SK-N-SH (cell line): ENCODE data around the gene STEAP1. TPM values are rescaled to one million over a fixed set of nuclear protein-coding genes. Genes with fewer than 3 reads are reported as not detected.
"Not testable (repeated sequence)": the region's sequence is repeated elsewhere in the genome, so short reads cannot be mapped to it uniquely, and the experiment has no call there.

Source experiments
- CTCF ChIA-PET: fragments of 300-600, 350-600 bp; formaldehyde crosslinking; extraction: SDS; loops from one replicate; lab custom pipeline; 2021; lab: Yijun Ruan, JAX
- POLR2A ChIA-PET: fragments of 350-600 bp; sonication (Branson Sonifier 250); formaldehyde crosslinking; extraction: SDS; loops from one replicate; lab custom pipeline; 2020; ENCODE audit warnings: antibody characterized with exemption, inconsistent platforms; lab: Yijun Ruan, JAX
- DNase-seq: peaks from one replicate; pipeline ENCODE4 v3.0.0; 2012
- H2AFZ ChIP-seq: fragments of 200-600 bp; sonication (generic); 2 replicates; pipeline ENCODE4 v1.8.1; 2016; ENCODE audit warnings: antibody characterized with exemption, mild to moderate bottlenecking, low read depth
- H3F3A ChIP-seq: fragments of 200-600 bp; sonication (generic); replicated peaks from 2 replicates; pipeline ENCODE3; 2016; ENCODE audit warnings: antibody characterized with exemption, mild to moderate bottlenecking; ENCODE audit not compliant: insufficient read depth
- H3K27ac ChIP-seq, 2 experiments: fragments of 200-500 bp in 1 of 2; fragments of 200-600 bp in 1 of 2; sonication (Bioruptor generic) in 1 of 2; sonication (generic), shearing (Covaris generic) in 1 of 2; 2 replicates each; pipeline versions ENCODE4 v1.5.1 to v1.6.1; 2014 to 2016; ENCODE audit warnings: low read depth in 2 of 2, inconsistent platforms in 1 of 2, low read length in 1 of 2, mild to moderate bottlenecking in 1 of 2, mixed read lengths in 1 of 2
- H3K27me3 ChIP-seq: fragments of 200-600 bp; sonication (generic), shearing (Covaris generic); 2 replicates; pipeline ENCODE4 v1.6.1; 2016; ENCODE audit warnings: mixed run types; ENCODE audit not compliant: insufficient read depth
- H3K36me3 ChIP-seq, 2 experiments: fragments of 200-500 bp in 1 of 2; fragments of 200-600 bp in 1 of 2; sonication (Bioruptor generic) in 1 of 2; sonication (generic) in 1 of 2; replicated peaks in 1 of 2; 2 replicates each; pipeline versions ENCODE3 to v1.5.1; 2014 to 2016; ENCODE audit warnings: low read length in 1 of 2, mild to moderate bottlenecking in 1 of 2; ENCODE audit not compliant: insufficient read depth in 2 of 2, control insufficient read depth in 1 of 2
- H3K4me1 ChIP-seq, 2 experiments: fragments of 200-500 bp in 1 of 2; fragments of 200-600 bp in 1 of 2; sonication (Bioruptor generic) in 1 of 2; sonication (generic), shearing (Covaris generic) in 1 of 2; 2 replicates each; pipeline versions ENCODE4 v1.5.1 to v1.6.1; 2014 to 2016; ENCODE audit warnings: low read depth in 1 of 2, low read length in 1 of 2, mixed run types in 1 of 2; ENCODE audit not compliant: insufficient read depth in 2 of 2, control insufficient read depth in 1 of 2
- H3K4me2 ChIP-seq: fragments of 200-600 bp; sonication (generic), shearing (Covaris generic); 2 replicates; pipeline ENCODE4 v1.6.1; 2017; ENCODE audit warnings: mixed run types
- H3K4me3 ChIP-seq, 2 experiments: fragments of 200-500 bp in 1 of 2; fragments of 200-600 bp in 1 of 2; sonication (Bioruptor generic) in 1 of 2; sonication (generic), shearing (Covaris generic) in 1 of 2; 2 replicates each; pipeline versions ENCODE4 v1.5.1 to v1.8.1; 2014 to 2016; ENCODE audit warnings: low read depth in 2 of 2, inconsistent platforms in 1 of 2, low read length in 1 of 2, mild to moderate bottlenecking in 1 of 2, mixed read lengths in 1 of 2, moderate library complexity in 1 of 2
- H3K79me2 ChIP-seq: fragments of 200-600 bp; sonication (generic); 2 replicates; pipeline ENCODE4 v1.8.1; 2017; ENCODE audit warnings: mild to moderate bottlenecking; ENCODE audit not compliant: insufficient read depth
- H3K9ac ChIP-seq: fragments of 200-600 bp; sonication (generic); 2 replicates; pipeline ENCODE4 v1.6.1; 2017; ENCODE audit warnings: mixed run types
- H3K9me2 ChIP-seq: fragments of 200-600 bp; sonication (generic); 2 replicates; pipeline ENCODE4 v1.6.1; 2017; ENCODE audit warnings: mixed run types
- H3K9me3 ChIP-seq: fragments of 200-600 bp; sonication (generic); 2 replicates; pipeline ENCODE4 v1.6.1; 2017; ENCODE audit warnings: mixed run types, mild to moderate bottlenecking, moderate library complexity
- H4K20me1 ChIP-seq: fragments of 200-600 bp; sonication (generic); 2 replicates; pipeline ENCODE4 v1.6.1; 2017; ENCODE audit warnings: mild to moderate bottlenecking, mixed run types; ENCODE audit not compliant: insufficient read depth
- CHD2 ChIP-seq: fragments of 150-350 bp; IDR thresholded peaks from 2 replicates; pipeline ENCODE4 v1.6.1; 2018; ENCODE audit warnings: low read length; ENCODE audit not compliant: partially characterized antibody
- EP300 ChIP-seq, 2 experiments: IDR thresholded peaks; 2 replicates each; pipeline versions ENCODE4 v1.4.0 to v1.6.1; 2012; ENCODE audit warnings: borderline replicate concordance in 1 of 2, low read depth in 1 of 2, low read length in 1 of 2
- FOSL2 ChIP-seq: IDR thresholded peaks from 2 replicates; pipeline ENCODE4 v1.4.0; 2012; ENCODE audit warnings: low read depth, mild to moderate bottlenecking, moderate library complexity, borderline replicate concordance
- FOXJ3 ChIP-seq: sonication (generic); formaldehyde crosslinking; IDR thresholded peaks from 2 replicates; pipeline ENCODE4 v1.5.1; 2020; ENCODE audit warnings: mild to moderate bottlenecking, missing genetic modification reagents
- FOXM1 ChIP-seq: IDR thresholded peaks from 2 replicates; pipeline ENCODE4 v1.4.0; 2012; ENCODE audit warnings: low read depth, mild to moderate bottlenecking
- GATA2 ChIP-seq: sonication (generic); formaldehyde crosslinking; IDR thresholded peaks from 2 replicates; pipeline ENCODE4 v1.5.0; 2020; ENCODE audit warnings: mild to moderate bottlenecking, missing genetic modification reagents
- IRF3 ChIP-seq: fragments of 150-350 bp; IDR thresholded peaks from 2 replicates; pipeline ENCODE4 v1.6.1; 2016; ENCODE audit warnings: mild to moderate bottlenecking, low read depth, low read length
- JUND ChIP-seq: IDR thresholded peaks from 2 replicates; pipeline ENCODE4 v1.4.0; 2012
- MEF2A ChIP-seq: IDR thresholded peaks from 2 replicates; pipeline ENCODE4 v1.4.0; 2012; ENCODE audit warnings: low read depth, borderline replicate concordance
- POLR2AphosphoS5 ChIP-seq: IDR thresholded peaks from 2 replicates; pipeline ENCODE4 v1.6.1; 2012; ENCODE audit warnings: low read depth, low read length
- RAD21 ChIP-seq: IDR thresholded peaks from 2 replicates; pipeline ENCODE4 v1.6.1; 2012; ENCODE audit warnings: mild to moderate bottlenecking, low read length
- RCOR1 ChIP-seq: fragments of 150-350 bp; IDR thresholded peaks from 2 replicates; pipeline ENCODE4 v1.6.1; 2017; ENCODE audit warnings: antibody characterized with exemption, low read length
- RFX5 ChIP-seq: IDR thresholded peaks from 2 replicates; pipeline ENCODE4 v1.6.1; 2012; ENCODE audit warnings: mild to moderate bottlenecking, improper control_type of control experiment, low read length
- RXRA ChIP-seq: IDR thresholded peaks from 2 replicates; pipeline ENCODE4 v1.4.0; 2012; ENCODE audit warnings: low read depth, mild to moderate bottlenecking, borderline replicate concordance
- SIN3A ChIP-seq: IDR thresholded peaks from 2 replicates; pipeline ENCODE4 v1.6.1; 2012; ENCODE audit warnings: low read depth, mild to moderate bottlenecking, low read length, moderate library complexity, borderline replicate concordance
- SMC3 ChIP-seq: IDR thresholded peaks from 2 replicates; pipeline ENCODE4 v1.6.1; 2012; ENCODE audit warnings: low read depth, low read length, improper control_type of control experiment
- TAF1 ChIP-seq: IDR thresholded peaks from 2 replicates; pipeline ENCODE4 v1.6.1; 2012; ENCODE audit warnings: low read depth, mild to moderate bottlenecking, low read length, moderate library complexity, borderline replicate concordance
- TEAD4 ChIP-seq: IDR thresholded peaks from 2 replicates; pipeline ENCODE4 v1.4.0; 2012; ENCODE audit warnings: mild to moderate bottlenecking, borderline replicate concordance; ENCODE audit not compliant: insufficient read depth
- ZBTB33 ChIP-seq: IDR thresholded peaks from 2 replicates; pipeline ENCODE4 v1.4.0; 2012; ENCODE audit warnings: low read depth, borderline replicate concordance
- WGBS: methylation state at CpG from one replicate; pipeline ENCODE4 v1.1.6; 2017; ENCODE audit warnings: low lambda C conversion rate; 5-methylcytosine and 5-hydroxymethylcytosine counted together
- polyA plus RNA-seq, 3 experiments: library from polyadenylated mRNA; depleted of rRNA; stranded (reverse); fragments of >200 nt; gene quantifications; 2 replicates each; pipeline ENCODE4 v1.2.3, GENCODE V29; 2012

Gene STEAP1
- polyA plus RNA-seq, 1 of the 3 experiments (the other 2 are of a cell fraction) = 17.0 TPM

GRCh38 chr7:90181485-90181884 lies 27.2 kb downstream of the STEAP1 start:
- Histone ChIP-seq H3K9ac (no peak overlapping the region), H3K27ac (no peak overlapping the region), H3K9me2 (no peaks in the 10 kb centered on the region), H4K20me1 (no peaks in the 10 kb centered on the region), H3K9me3 (no peaks in the 10 kb centered on the region), H3K4me3 (no peak overlapping the region), H3K4me1 (peaks cover 2 to 16% of the 10 kb centered on the region in 2 experiments; a peak in 2 of 4 replicates), H3K27me3 (no peaks in the 10 kb centered on the region), H3K4me2 (no peak overlapping the region), H2AFZ (no peak overlapping the region), H3F3A (peaks cover 28% of the 10 kb centered on the region), H3K36me3 (no peaks in the 10 kb centered on the region), H3K79me2 (no peaks in the 10 kb centered on the region)
- DNase-seq = no peak
- CTCF ChIA-PET = interaction anchor here (1.4 kb wide), 1 partner anchor 246 kb away, joined by 3 read pairs; no protein-coding TSS in a partner anchor
- TF ChIP-seq FOSL2 (no peak), RAD21 (no peak), RXRA (no peak)
- POLR2A ChIA-PET = no interaction called here

GRCh38 chr7:90186290-90186689 lies 32.0 kb downstream of the STEAP1 start:
- 57% methylated on average over 4 of the region's 4 CpGs for WGBS
- H3K4me1 ChIP-seq, POLR2A ChIA-PET, H3K36me3 ChIP-seq, H3K9me2 ChIP-seq, DNase-seq, H3F3A ChIP-seq, H3K4me3 ChIP-seq, H3K9me3 ChIP-seq, H3K27ac ChIP-seq, H3K79me2 ChIP-seq, H2AFZ ChIP-seq, H3K9ac ChIP-seq, H3K4me2 ChIP-seq, H4K20me1 ChIP-seq, H3K27me3 ChIP-seq: not testable (repeated sequence)
- CTCF ChIA-PET = interaction anchor here (0.6 to 1.4 kb wide), 3 partner anchors 13 to 25 kb away, joined by 3 to 7 read pairs (median 4); partner anchors contain the start of gene STEAP2

- Histone ChIP-seq H2AFZ (no peak overlapping the region), H3K4me1 (no peaks in the 10 kb centered on the region), H3F3A (no peaks in the 10 kb centered on the region), H3K36me3 (no peaks in the 10 kb centered on the region), H3K4me3 (no peak overlapping the region), H3K9me3 (peaks cover 8% of the 10 kb centered on the region; the same call in 1 of the 2 replicates), H3K9me2 (no peaks in the 10 kb centered on the region), H4K20me1 (no peaks in the 10 kb centered on the region), H3K27me3 (no peaks in the 10 kb centered on the region), H3K79me2 (no peaks in the 10 kb centered on the region), H3K4me2 (no peak overlapping the region), H3K9ac (no peak overlapping the region), H3K27ac (no peak overlapping the region)
- ChIA-PET POLR2A (no interaction called here), CTCF (interaction anchor here (0.8 to 1.4 kb wide), 3 partner anchors 14 to 24 kb away, joined by 3 to 7 read pairs (median 4); partner anchors contain the start of gene STEAP2)
- no peak for DNase-seq
- no peak for TF ChIP-seq IRF3
- TF ChIP-seq GATA2 (CRISPR knock-in tag) = no peak
- TF ChIP-seq MEF2A = no peak
- TF ChIP-seq ZBTB33 = no peak
- no peak for TF ChIP-seq RCOR1
- TF ChIP-seq RFX5 = no peak
- TF ChIP-seq CHD2 = no peak
- no peak for TF ChIP-seq FOXM1
- no peak for TF ChIP-seq TAF1
- TF ChIP-seq EP300 (IDR thresholded peaks at IDR 0.05; ENCODE audit: borderline replicate concordance in 1 of 2, low read depth in 1 of 2, low read length in 1 of 2) = no peak
- no peak for TF ChIP-seq TEAD4
- no peak for TF ChIP-seq SIN3A
- no peak for TF ChIP-seq JUND
- TF ChIP-seq SMC3 = no peak
- no peak for TF ChIP-seq FOXJ3 (CRISPR knock-in tag)
- TF ChIP-seq POLR2AphosphoS5 = no peak
Observed at GRCh38 chr7:90187507-90188050, 33.3 kb downstream of the STEAP1 start.
